HCT116 (cell line): ENCODE measurements around the gene MTUS2. TPM values are rescaled to one million over a fixed set of nuclear protein-coding genes. Genes with fewer than 3 reads are reported as not detected.

Experiments
- ATAC-seq: fragments of 200-7000 bp; cut with Tn5 transposase; 2 replicates; pipeline ENCODE4 v1.9.1; 2020; ENCODE audit warnings: mild to moderate bottlenecking, moderate library complexity
- BruUV-seq: library from RNA; stranded (reverse); fragments of 400-500 nt; replicated peaks from 2 replicates; lab custom pipeline; 2021; lab: Mats Ljungman, UMichigan
- CTCF ChIA-PET: fragments of 300-600 bp; sonication (Branson Sonifier 250); formaldehyde crosslinking; loops from one replicate; lab custom pipeline; 2021; ENCODE audit warnings: antibody characterized with exemption; lab: Charles Lee
- POLR2A ChIA-PET: fragments of 300-600, 350-600 bp; sonication (Branson Sonifier 250); formaldehyde crosslinking; loops from one replicate; lab custom pipeline; 2021; ENCODE audit warnings: antibody characterized with exemption; lab: Charles Lee
- RAD21 ChIA-PET, 2 experiments: fragments of 300-600 bp; sonication (Branson Sonifier 250); formaldehyde crosslinking; loops; one replicate each; lab custom pipeline; 2023; ENCODE audit warnings: low total read pairs in 2 of 2; ENCODE audit not compliant: uncharacterized antibody in 2 of 2, unreplicated experiment in 2 of 2, low non-redundant PET in 1 of 2; lab: Charles Lee
- DNase-seq: peaks from one replicate; pipeline ENCODE4 v3.0.0-alpha.2; 2010; ENCODE audit warnings: low read depth, low spot score
- H2AFZ ChIP-seq: fragments of 200-600 bp; shearing (Covaris generic), sonication (generic); 2 replicates; pipeline ENCODE4 v1.6.1; 2017; ENCODE audit warnings: low read depth, mixed run types, mixed read lengths, antibody characterized with exemption, low read length; ENCODE audit not compliant: poor library complexity, severe bottlenecking
- H3K27ac ChIP-seq: 2 replicates; pipeline ENCODE4 v1.5.1; 2012; ENCODE audit warnings: low read depth, low read length
- H3K27me3 ChIP-seq: fragments of 200-600 bp; sonication (generic); 2 replicates; pipeline ENCODE4 v1.6.1; 2016; ENCODE audit warnings: mixed run types, low read length, mixed read lengths; ENCODE audit not compliant: insufficient read depth
- H3K36me3 ChIP-seq, 2 experiments: fragments of 200-500 bp in 1 of 2; fragments of 200-600 bp in 1 of 2; sonication (Bioruptor generic) in 1 of 2; sonication (generic) in 1 of 2; 2 replicates each; pipeline versions ENCODE4 v1.5.1 to v1.6.1; 2014 to 2016; ENCODE audit warnings: low read length in 2 of 2, inconsistent platforms in 1 of 2, mixed read lengths in 1 of 2, mixed run types in 1 of 2; ENCODE audit not compliant: insufficient read depth in 2 of 2, control insufficient read depth in 1 of 2
- H3K4me1 ChIP-seq, 2 experiments: fragments of 200-600 bp in 1 of 2; sonication (generic) in 1 of 2; 2 replicates each; pipeline versions ENCODE4 v1.5.1 to v1.6.1; 2012 to 2017; ENCODE audit warnings: low read length in 2 of 2, inconsistent platforms in 1 of 2, mild to moderate bottlenecking in 1 of 2, mixed read lengths in 1 of 2, mixed run types in 1 of 2, moderate library complexity in 1 of 2; ENCODE audit not compliant: insufficient read depth in 2 of 2, control insufficient read depth in 1 of 2
- H3K4me2 ChIP-seq: fragments of 200-600 bp; sonication (generic); 2 replicates; pipeline ENCODE4 v1.6.1; 2017; ENCODE audit warnings: mixed run types, low read length, mixed read lengths
- H3K4me3 ChIP-seq, 2 experiments: fragments of 200-600 bp in 1 of 2; sonication (generic) in 1 of 2; replicated peaks in 1 of 2; 2 replicates each; pipeline ENCODE4 v1.5.1; 2011 to 2016; ENCODE audit warnings: low read length in 2 of 2, control low read depth in 1 of 2, low read depth in 1 of 2, mild to moderate bottlenecking in 1 of 2, mixed read lengths in 1 of 2, mixed run types in 1 of 2
- H3K79me2 ChIP-seq: fragments of 200-600 bp; sonication (generic); 2 replicates; pipeline ENCODE4 v1.6.1; 2017; ENCODE audit warnings: mild to moderate bottlenecking, mixed run types, low read length, moderate library complexity, mixed read lengths; ENCODE audit not compliant: insufficient read depth
- H3K9ac ChIP-seq: fragments of 200-600 bp; sonication (generic); 2 replicates; pipeline ENCODE4 v1.6.1; 2016; ENCODE audit warnings: low read length, mixed read lengths
- H3K9me2 ChIP-seq: fragments of 200-600 bp; sonication (generic), shearing (Covaris generic); 2 replicates; pipeline ENCODE4 v1.6.1; 2017; ENCODE audit warnings: mixed run types, mild to moderate bottlenecking, moderate library complexity; ENCODE audit not compliant: insufficient read depth
- H3K9me3 ChIP-seq, 2 experiments: fragments of 200-500 bp in 1 of 2; fragments of 200-600 bp in 1 of 2; sonication (Bioruptor generic) in 1 of 2; sonication (generic) in 1 of 2; 2 replicates each; pipeline ENCODE4 v1.6.1; 2014 to 2017; ENCODE audit warnings: low read length in 2 of 2, mixed read lengths in 2 of 2, inconsistent platforms in 1 of 2, low read depth in 1 of 2, mild to moderate bottlenecking in 1 of 2, mixed run types in 1 of 2, moderate library complexity in 1 of 2; ENCODE audit not compliant: control insufficient read depth in 1 of 2, insufficient read depth in 1 of 2
- H4K20me1 ChIP-seq: fragments of 200-600 bp; sonication (generic), shearing (Covaris generic); 2 replicates; pipeline ENCODE4 v1.6.1; 2017; ENCODE audit warnings: mixed run types, mild to moderate bottlenecking, moderate library complexity; ENCODE audit not compliant: insufficient read depth
- CBX3 ChIP-seq: IDR thresholded peaks from 2 replicates; pipeline ENCODE4 v1.6.1; 2012; ENCODE audit warnings: low read depth
- CEBPB ChIP-seq: IDR thresholded peaks from 2 replicates; pipeline ENCODE4 v1.6.1; 2012; ENCODE audit warnings: low read depth
- EGR1 ChIP-seq: IDR thresholded peaks from 2 replicates; pipeline ENCODE4 v1.6.1; 2012; ENCODE audit warnings: low read depth
- ELF1 ChIP-seq: IDR thresholded peaks from 2 replicates; pipeline ENCODE4 v1.6.1; 2012; ENCODE audit warnings: low read depth, borderline replicate concordance
- EZH2 ChIP-seq: fragments of 200-600 bp; sonication (generic); IDR thresholded peaks from 2 replicates; pipeline ENCODE4 v1.6.1; 2017; ENCODE audit warnings: antibody characterized with exemption, mixed run types
- EZH2phosphoT487 ChIP-seq: fragments of 200-600 bp; IDR thresholded peaks from 2 replicates; pipeline ENCODE4 v1.6.1; 2018; ENCODE audit warnings: antibody characterized with exemption, borderline replicate concordance
- FOSL1 ChIP-seq: IDR thresholded peaks from 2 replicates; pipeline ENCODE4 v1.6.1; 2012; ENCODE audit warnings: low read depth
- JUND ChIP-seq: IDR thresholded peaks from 2 replicates; pipeline ENCODE4 v1.6.1; 2012
- POLR2AphosphoS5 ChIP-seq: IDR thresholded peaks from 2 replicates; pipeline ENCODE4 v1.6.1; 2011; ENCODE audit warnings: mild to moderate bottlenecking, low read depth, low read length, moderate library complexity
- SRF ChIP-seq: IDR thresholded peaks from 2 replicates; pipeline ENCODE4 v1.6.1; 2012; ENCODE audit warnings: low read depth
- TCF7L2 ChIP-seq: IDR thresholded peaks from 2 replicates; pipeline ENCODE4 v1.7.0; 2011; ENCODE audit warnings: borderline replicate concordance, inconsistent platforms; ENCODE audit not compliant: insufficient read depth, insufficient read length; ENCODE audit errors: extremely low read depth
- YY1 ChIP-seq: IDR thresholded peaks from 2 replicates; pipeline ENCODE4 v1.6.1; 2011; ENCODE audit warnings: low read length, low read depth, moderate library complexity, mild to moderate bottlenecking; ENCODE audit not compliant: insufficient replicate concordance; ENCODE audit errors: extremely low read depth
- ZBTB33 ChIP-seq: IDR thresholded peaks from 2 replicates; pipeline ENCODE4 v1.6.1; 2011; ENCODE audit warnings: mild to moderate bottlenecking, low read length, moderate library complexity; ENCODE audit not compliant: insufficient replicate concordance; ENCODE audit errors: extremely low read depth
- ZFX ChIP-seq: fragments of 450-650 bp; IDR thresholded peaks from 2 replicates; pipeline ENCODE4 v1.6.1; 2017
- ZNF274 ChIP-seq: fragments of 200-500 bp; sonication (Bioruptor generic); IDR thresholded peaks from 2 replicates; pipeline ENCODE4 v1.6.1; 2014; ENCODE audit warnings: mild to moderate bottlenecking, low read depth, low read length, inconsistent platforms
- intact Hi-C: fragments of 100-400 bp; cut with micrococcal nuclease; formaldehyde crosslinking; loops from 2 replicates; pipeline ENCODE4 v1.10.0; 2022
- total RNA-seq: library from RNA; stranded (reverse); gene quantifications from one replicate; pipeline ENCODE4 v1.2.1, GENCODE V29; 2021; ENCODE audit not compliant: unreplicated experiment
- TF ChIP-seq, protein P1 (sequence below): IDR thresholded peaks from 2 replicates; pipeline ENCODE4 v1.6.1; 2012
- TF ChIP-seq, protein P2 (sequence below), 3 experiments: fragments of 200-600 bp in 1 of 3; sonication (generic) in 1 of 3; IDR thresholded peaks in 2 of 3; conservative IDR thresholded peaks in 1 of 3; 2 replicates each; pipeline ENCODE4 v1.5.1; 2012 to 2017; ENCODE audit warnings: low read depth in 2 of 3, low read length in 2 of 3, antibody characterized with exemption in 1 of 3, borderline replicate concordance in 1 of 3, control low read depth in 1 of 3, mild to moderate bottlenecking in 1 of 3, mixed read lengths in 1 of 3, mixed run types in 1 of 3, moderate library complexity in 1 of 3; ENCODE audit not compliant: insufficient read depth in 1 of 3
- TF ChIP-seq, protein P3 (sequence below): IDR thresholded peaks from 2 replicates; pipeline ENCODE4 v1.6.1; 2012; ENCODE audit warnings: low read depth
- TF ChIP-seq, protein P4 (sequence below): IDR thresholded peaks from 2 replicates; pipeline ENCODE4 v1.6.1; 2012

MTUS2 gene
- total RNA-seq, 1 experiment from 2014 or later = 0.02 TPM

DNA sequence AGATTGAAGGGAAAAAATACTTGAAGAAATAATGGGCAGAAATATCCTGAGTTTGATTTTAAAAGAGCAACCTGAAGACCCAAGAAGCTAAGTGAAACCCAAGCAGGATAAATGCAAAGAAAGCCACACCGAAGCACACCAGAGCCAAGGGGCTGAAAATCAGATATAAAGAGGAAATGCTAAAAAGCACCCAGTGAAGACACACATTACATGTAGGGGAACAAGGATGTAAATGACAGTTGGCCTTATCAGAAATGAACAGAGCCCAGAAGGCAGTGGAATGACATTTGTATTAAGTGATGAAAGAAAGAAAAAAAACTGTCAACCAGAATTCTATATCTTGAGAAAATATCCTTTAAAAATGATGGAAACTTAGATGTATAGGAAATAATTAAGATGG, 636.3 kb downstream of the MTUS2 start (continued):
- TF ChIP-seq CEBPB = no peak

GRCh38 chr13:29457299-29457698, 637.2 kb downstream of the MTUS2 start:
- peak; percentile 69 for ATAC-seq
- TF ChIP-seq CEBPB (0 out of 2 replicates have a peak, but pooled peaks have one; percentile 22), JUND (peak; percentile 38), EZH2phosphoT487 (no peak), ZBTB33 (no peak), EZH2 (no peak), EGR1 (no peak), POLR2AphosphoS5 (no peak), FOSL1 (peak; percentile 37), SRF (no peak), ZFX (no peak), CBX3 (no peak), ELF1 (no peak), YY1 (no peak), ZNF274 (no peak), TCF7L2 (no peak)
- TF ChIP-seq, protein P1, sequence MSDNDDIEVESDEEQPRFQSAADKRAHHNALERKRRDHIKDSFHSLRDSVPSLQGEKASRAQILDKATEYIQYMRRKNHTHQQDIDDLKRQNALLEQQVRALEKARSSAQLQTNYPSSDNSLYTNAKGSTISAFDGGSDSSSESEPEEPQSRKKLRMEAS = no peak
- TF ChIP-seq, protein P2, sequence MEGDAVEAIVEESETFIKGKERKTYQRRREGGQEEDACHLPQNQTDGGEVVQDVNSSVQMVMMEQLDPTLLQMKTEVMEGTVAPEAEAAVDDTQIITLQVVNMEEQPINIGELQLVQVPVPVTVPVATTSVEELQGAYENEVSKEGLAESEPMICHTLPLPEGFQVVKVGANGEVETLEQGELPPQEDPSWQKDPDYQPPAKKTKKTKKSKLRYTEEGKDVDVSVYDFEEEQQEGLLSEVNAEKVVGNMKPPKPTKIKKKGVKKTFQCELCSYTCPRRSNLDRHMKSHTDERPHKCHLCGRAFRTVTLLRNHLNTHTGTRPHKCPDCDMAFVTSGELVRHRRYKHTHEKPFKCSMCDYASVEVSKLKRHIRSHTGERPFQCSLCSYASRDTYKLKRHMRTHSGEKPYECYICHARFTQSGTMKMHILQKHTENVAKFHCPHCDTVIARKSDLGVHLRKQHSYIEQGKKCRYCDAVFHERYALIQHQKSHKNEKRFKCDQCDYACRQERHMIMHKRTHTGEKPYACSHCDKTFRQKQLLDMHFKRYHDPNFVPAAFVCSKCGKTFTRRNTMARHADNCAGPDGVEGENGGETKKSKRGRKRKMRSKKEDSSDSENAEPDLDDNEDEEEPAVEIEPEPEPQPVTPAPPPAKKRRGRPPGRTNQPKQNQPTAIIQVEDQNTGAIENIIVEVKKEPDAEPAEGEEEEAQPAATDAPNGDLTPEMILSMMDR (IDR thresholded peaks at IDR 0.05 in 2 of 3, conservative IDR thresholded peaks at IDR 0.05 in 1 of 3; ENCODE audit: borderline replicate concordance in 1 of 3, insufficient read depth in 1 of 3, low read depth in 2 of 3, low read length in 2 of 3) = no peak
- TF ChIP-seq, protein P3, sequence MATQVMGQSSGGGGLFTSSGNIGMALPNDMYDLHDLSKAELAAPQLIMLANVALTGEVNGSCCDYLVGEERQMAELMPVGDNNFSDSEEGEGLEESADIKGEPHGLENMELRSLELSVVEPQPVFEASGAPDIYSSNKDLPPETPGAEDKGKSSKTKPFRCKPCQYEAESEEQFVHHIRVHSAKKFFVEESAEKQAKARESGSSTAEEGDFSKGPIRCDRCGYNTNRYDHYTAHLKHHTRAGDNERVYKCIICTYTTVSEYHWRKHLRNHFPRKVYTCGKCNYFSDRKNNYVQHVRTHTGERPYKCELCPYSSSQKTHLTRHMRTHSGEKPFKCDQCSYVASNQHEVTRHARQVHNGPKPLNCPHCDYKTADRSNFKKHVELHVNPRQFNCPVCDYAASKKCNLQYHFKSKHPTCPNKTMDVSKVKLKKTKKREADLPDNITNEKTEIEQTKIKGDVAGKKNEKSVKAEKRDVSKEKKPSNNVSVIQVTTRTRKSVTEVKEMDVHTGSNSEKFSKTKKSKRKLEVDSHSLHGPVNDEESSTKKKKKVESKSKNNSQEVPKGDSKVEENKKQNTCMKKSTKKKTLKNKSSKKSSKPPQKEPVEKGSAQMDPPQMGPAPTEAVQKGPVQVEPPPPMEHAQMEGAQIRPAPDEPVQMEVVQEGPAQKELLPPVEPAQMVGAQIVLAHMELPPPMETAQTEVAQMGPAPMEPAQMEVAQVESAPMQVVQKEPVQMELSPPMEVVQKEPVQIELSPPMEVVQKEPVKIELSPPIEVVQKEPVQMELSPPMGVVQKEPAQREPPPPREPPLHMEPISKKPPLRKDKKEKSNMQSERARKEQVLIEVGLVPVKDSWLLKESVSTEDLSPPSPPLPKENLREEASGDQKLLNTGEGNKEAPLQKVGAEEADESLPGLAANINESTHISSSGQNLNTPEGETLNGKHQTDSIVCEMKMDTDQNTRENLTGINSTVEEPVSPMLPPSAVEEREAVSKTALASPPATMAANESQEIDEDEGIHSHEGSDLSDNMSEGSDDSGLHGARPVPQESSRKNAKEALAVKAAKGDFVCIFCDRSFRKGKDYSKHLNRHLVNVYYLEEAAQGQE = no peak
- TF ChIP-seq, protein P4, sequence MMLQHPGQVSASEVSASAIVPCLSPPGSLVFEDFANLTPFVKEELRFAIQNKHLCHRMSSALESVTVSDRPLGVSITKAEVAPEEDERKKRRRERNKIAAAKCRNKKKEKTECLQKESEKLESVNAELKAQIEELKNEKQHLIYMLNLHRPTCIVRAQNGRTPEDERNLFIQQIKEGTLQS = no peak

More at GRCh38 chr13:29457299-29457698, 637.2 kb downstream of the MTUS2 start:
- peak; percentile 32 for DNase-seq
- intact Hi-C loops = no loop called here
- no peaks in the 10 kb centered on the region for H3K9me2 ChIP-seq
- peaks cover 6% of the 10 kb centered on the region; the same call in 1 of the 2 replicates for H3K27me3 ChIP-seq
- ChIA-PET CTCF (no interaction called here), POLR2A (no interaction called here), RAD21 (no interaction called here)
- H3K27ac ChIP-seq = no peak overlapping the region
- H3K79me2 ChIP-seq = no peaks in the 10 kb centered on the region
- H3K36me3 ChIP-seq = no peaks in the 10 kb centered on the region
- no peaks in the 10 kb centered on the region for H4K20me1 ChIP-seq
- no peak overlapping the region for H3K9ac ChIP-seq
- H3K4me2 ChIP-seq = peak overlapping the region; percentile 35
- no peak overlapping the region for H3K4me3 ChIP-seq
- H3K9me3 ChIP-seq = no peaks in the 10 kb centered on the region
- BruUV-seq = no TSS peak
- H3K4me1 ChIP-seq = peaks cover 10 to 17% of the 10 kb centered on the region in 2 experiments
- H2AFZ ChIP-seq = no peak overlapping the region
